ENCODE measurements around the gene S100A4. TPM values are rescaled to one million over a fixed set of nuclear protein-coding genes. Genes with fewer than 3 reads are reported as not detected.

The S100A4 gene
- total RNA-seq, 1 experiment from 2014 or later = 22.7 TPM

DNA sequence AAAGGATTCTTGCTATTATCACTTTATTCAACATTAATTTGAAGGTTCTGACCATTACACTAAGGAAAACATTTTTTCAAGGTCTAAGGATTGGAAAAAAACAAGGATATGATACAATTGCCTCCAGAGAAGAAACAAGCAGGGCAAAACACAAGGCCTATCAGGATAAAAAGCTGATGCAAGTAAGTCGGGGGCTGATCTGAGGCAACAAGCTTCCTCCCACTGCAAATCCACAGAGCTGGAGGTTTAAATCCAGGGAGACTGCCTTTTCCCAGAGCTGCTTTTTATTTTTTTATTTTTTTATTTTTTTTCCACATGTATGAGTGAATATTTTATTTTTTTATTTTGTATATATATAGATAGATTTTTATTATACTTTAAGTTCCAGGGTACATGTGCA lies 39.4 kb upstream of the S100A4 start:
- CTCF ChIA-PET = interaction anchor here (1.1 to 5.2 kb wide), 6 partner anchors 13 to 231 kb away, joined by 3 to 29 read pairs (median 4); partner anchors contain the start of genes S100A1 and S100A13

DNA sequence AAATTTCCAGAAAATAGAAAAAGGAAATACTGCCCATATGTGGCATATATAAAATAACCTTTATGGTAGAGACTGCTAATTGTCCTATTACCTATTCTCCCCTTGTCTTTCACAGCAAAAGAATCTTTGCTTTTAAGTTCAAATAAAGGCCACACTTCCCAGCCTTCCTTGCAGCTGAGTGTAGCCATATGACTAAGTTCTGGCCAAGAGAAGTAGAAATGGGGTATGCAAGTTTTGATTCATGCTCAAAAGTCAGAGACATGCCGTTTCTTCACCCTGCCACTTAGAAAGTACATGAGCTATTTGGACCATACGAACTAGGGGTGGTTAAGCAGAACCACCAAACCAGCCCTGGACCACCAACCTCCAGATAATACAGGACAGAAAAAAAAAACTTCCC lies 38.4 kb upstream of the S100A4 start:
- H3K27me3 Mint-ChIP-seq (ENCODE audit: low read depth) = no peaks in the 10 kb centered on the region
- H3K4me3 Mint-ChIP-seq = no peak overlapping the region
- ChIA-PET POLR2A (interaction anchor here (0.7 kb wide), 1 partner anchor 711 kb away, joined by 3 read pairs; no protein-coding TSS in a partner anchor), CTCF (interaction anchor here (1.3 to 5.2 kb wide), 3 partner anchors 12 to 44 kb away, joined by 3 to 29 read pairs (median 9); partner anchors contain the start of genes S100A1 and S100A13)
- H3K4me1 Mint-ChIP-seq = peaks cover 6% of the 10 kb centered on the region
- H3K9me3 Mint-ChIP-seq = no peaks in the 10 kb centered on the region
- no peak overlapping the region for H3K27ac Mint-ChIP-seq
- H3K36me3 Mint-ChIP-seq = no peaks in the 10 kb centered on the region
- ATAC-seq (no peak), DNase-seq (ENCODE audit: low spot score) (no peak)
- TF ChIP-seq NR2C2 (CRISPR knock-in tag; IDR thresholded peaks at IDR 0.05) (no peak), FOXK1 (CRISPR knock-in tag; IDR thresholded peaks at IDR 0.05) (no peak), ZNF671 (CRISPR knock-in tag; IDR thresholded peaks at IDR 0.05) (no peak), MLX (CRISPR knock-in tag; IDR thresholded peaks at IDR 0.05) (no peak), TCF7 (CRISPR knock-in tag; IDR thresholded peaks at IDR 0.05; ENCODE audit: low read depth) (no peak), GABPB1 (CRISPR knock-in tag; IDR thresholded peaks at IDR 0.05) (no peak), ZNF281 (CRISPR knock-in tag; IDR thresholded peaks at IDR 0.05) (no peak), RORB (CRISPR knock-in tag; IDR thresholded peaks at IDR 0.05) (no peak)

More for the DNA sequence above, 39.4 kb upstream of the S100A4 start:
- Mint-ChIP-seq H3K4me1 (peaks cover 4% of the 10 kb centered on the region), H3K27ac (no peak overlapping the region), H3K9me3 (no peaks in the 10 kb centered on the region), H3K27me3 (ENCODE audit: low read depth) (no peaks in the 10 kb centered on the region), H3K4me3 (no peak overlapping the region), H3K36me3 (no peaks in the 10 kb centered on the region)
- POLR2A ChIA-PET = interaction anchor here (1.0 kb wide), 1 partner anchor 49 kb away, joined by 4 read pairs; the partner anchor contains the start of gene CHTOP
- TF ChIP-seq SOX15 (CRISPR knock-in tag; IDR thresholded peaks at IDR 0.05) = no peak
- no peak for TF ChIP-seq SP1 (CRISPR knock-in tag; conservative IDR thresholded peaks at IDR 0.05)
- TF ChIP-seq, protein P1, sequence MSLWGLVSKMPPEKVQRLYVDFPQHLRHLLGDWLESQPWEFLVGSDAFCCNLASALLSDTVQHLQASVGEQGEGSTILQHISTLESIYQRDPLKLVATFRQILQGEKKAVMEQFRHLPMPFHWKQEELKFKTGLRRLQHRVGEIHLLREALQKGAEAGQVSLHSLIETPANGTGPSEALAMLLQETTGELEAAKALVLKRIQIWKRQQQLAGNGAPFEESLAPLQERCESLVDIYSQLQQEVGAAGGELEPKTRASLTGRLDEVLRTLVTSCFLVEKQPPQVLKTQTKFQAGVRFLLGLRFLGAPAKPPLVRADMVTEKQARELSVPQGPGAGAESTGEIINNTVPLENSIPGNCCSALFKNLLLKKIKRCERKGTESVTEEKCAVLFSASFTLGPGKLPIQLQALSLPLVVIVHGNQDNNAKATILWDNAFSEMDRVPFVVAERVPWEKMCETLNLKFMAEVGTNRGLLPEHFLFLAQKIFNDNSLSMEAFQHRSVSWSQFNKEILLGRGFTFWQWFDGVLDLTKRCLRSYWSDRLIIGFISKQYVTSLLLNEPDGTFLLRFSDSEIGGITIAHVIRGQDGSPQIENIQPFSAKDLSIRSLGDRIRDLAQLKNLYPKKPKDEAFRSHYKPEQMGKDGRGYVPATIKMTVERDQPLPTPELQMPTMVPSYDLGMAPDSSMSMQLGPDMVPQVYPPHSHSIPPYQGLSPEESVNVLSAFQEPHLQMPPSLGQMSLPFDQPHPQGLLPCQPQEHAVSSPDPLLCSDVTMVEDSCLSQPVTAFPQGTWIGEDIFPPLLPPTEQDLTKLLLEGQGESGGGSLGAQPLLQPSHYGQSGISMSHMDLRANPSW (CRISPR knock-in tag; conservative IDR thresholded peaks at IDR 0.05; ENCODE audit: low read depth) = no peak
- TF ChIP-seq ZNF281 (CRISPR knock-in tag; IDR thresholded peaks at IDR 0.05) = no peak
- TF ChIP-seq, protein P2, sequence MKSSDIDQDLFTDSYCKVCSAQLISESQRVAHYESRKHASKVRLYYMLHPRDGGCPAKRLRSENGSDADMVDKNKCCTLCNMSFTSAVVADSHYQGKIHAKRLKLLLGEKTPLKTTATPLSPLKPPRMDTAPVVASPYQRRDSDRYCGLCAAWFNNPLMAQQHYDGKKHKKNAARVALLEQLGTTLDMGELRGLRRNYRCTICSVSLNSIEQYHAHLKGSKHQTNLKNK (CRISPR knock-in tag; IDR thresholded peaks at IDR 0.05) = no peak
- TF ChIP-seq GRHL2 (CRISPR knock-in tag; IDR thresholded peaks at IDR 0.05; ENCODE audit: insufficient replicate concordance, severe bottlenecking) = no peak
- no peak for TF ChIP-seq ELF4 (CRISPR knock-in tag; IDR thresholded peaks at IDR 0.05; ENCODE audit: low read depth)
- no peak for TF ChIP-seq ATF6 (CRISPR knock-in tag; IDR thresholded peaks at IDR 0.05)
- TF ChIP-seq, protein P3, sequence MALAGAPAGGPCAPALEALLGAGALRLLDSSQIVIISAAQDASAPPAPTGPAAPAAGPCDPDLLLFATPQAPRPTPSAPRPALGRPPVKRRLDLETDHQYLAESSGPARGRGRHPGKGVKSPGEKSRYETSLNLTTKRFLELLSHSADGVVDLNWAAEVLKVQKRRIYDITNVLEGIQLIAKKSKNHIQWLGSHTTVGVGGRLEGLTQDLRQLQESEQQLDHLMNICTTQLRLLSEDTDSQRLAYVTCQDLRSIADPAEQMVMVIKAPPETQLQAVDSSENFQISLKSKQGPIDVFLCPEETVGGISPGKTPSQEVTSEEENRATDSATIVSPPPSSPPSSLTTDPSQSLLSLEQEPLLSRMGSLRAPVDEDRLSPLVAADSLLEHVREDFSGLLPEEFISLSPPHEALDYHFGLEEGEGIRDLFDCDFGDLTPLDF (CRISPR knock-in tag; IDR thresholded peaks at IDR 0.05) = no peak
- no peak for TF ChIP-seq ZNF396 (CRISPR knock-in tag; IDR thresholded peaks at IDR 0.05; ENCODE audit: borderline replicate concordance)
- ATAC-seq = no peak
- DNase-seq (ENCODE audit: low spot score) = no peak

Data from WTC11 (cell line).